ENCODE measurements around the gene ERCC6. TPM values are rescaled to one million over a fixed set of nuclear protein-coding genes. Genes with fewer than 3 reads are reported as not detected.

The ERCC6 gene
- total RNA-seq, 4 donors from 2014 or later, result 7.9 to 25.1 (median 16.3) TPM

GRCh38 chr10:49568235-49568634, 29.3 kb upstream of the ERCC6 start:
- H3K27ac ChIP-seq, result peak overlapping the region in 1 of 2 donors; percentile 9
- no peak overlapping the region for H3K4me3 ChIP-seq
- TF ChIP-seq POLR2A (IDR thresholded peaks at IDR 0.05), result no peak
- no peak for TF ChIP-seq CTCF (IDR thresholded peaks at IDR 0.05)
- no peaks in the 10 kb centered on the region for H3K9me3 ChIP-seq
- no peaks in the 10 kb centered on the region for H3K4me1 ChIP-seq
- no peak for DNase-seq
- H3K36me3 ChIP-seq, result no peaks in the 10 kb centered on the region
- H3K27me3 ChIP-seq, result no peaks in the 10 kb centered on the region
- intact Hi-C loops (cut with DNase I; ENCODE audit: low total_unique reads), result no loop called here

- no peak for DNase-seq
- peak overlapping the region in 1 of 2 donors; percentile 9 for H3K27ac ChIP-seq
- no peaks in the 10 kb centered on the region for H3K36me3 ChIP-seq
Observed at GRCh38 chr10:49567810-49568209, 28.9 kb upstream of the ERCC6 start.

GRCh38 chr10:49564461-49565009, 25.6 kb upstream of the ERCC6 start:
- Histone ChIP-seq H3K36me3 (no peaks in the 10 kb centered on the region), H3K4me1 (no peaks in the 10 kb centered on the region), H3K4me3 (no peak overlapping the region), H3K27ac (no peak overlapping the region), H3K9me3 (no peaks in the 10 kb centered on the region), H3K27me3 (no peaks in the 10 kb centered on the region)
- intact Hi-C loops (cut with DNase I; ENCODE audit: low total_unique reads), result no loop called here
- TF ChIP-seq POLR2A (IDR thresholded peaks at IDR 0.05) (no peak), CTCF (IDR thresholded peaks at IDR 0.05) (no peak)
- DNase-seq, result no peak

More at GRCh38 chr10:49567810-49568209, 28.9 kb upstream of the ERCC6 start:
- intact Hi-C loops (cut with DNase I; ENCODE audit: low total_unique reads), result no loop called here
- H3K9me3 ChIP-seq, result no peaks in the 10 kb centered on the region
- H3K4me3 ChIP-seq, result no peak overlapping the region
- H3K4me1 ChIP-seq, result no peaks in the 10 kb centered on the region
- H3K27me3 ChIP-seq, result no peaks in the 10 kb centered on the region
- TF ChIP-seq POLR2A (IDR thresholded peaks at IDR 0.05) (no peak), CTCF (IDR thresholded peaks at IDR 0.05) (no peak)

GRCh38 chr10:49562893-49563292, 24.0 kb upstream of the ERCC6 start:
- H3K4me3 ChIP-seq, result no peak overlapping the region
- no peaks in the 10 kb centered on the region for H3K36me3 ChIP-seq
- H3K4me1 ChIP-seq, result no peaks in the 10 kb centered on the region
- intact Hi-C loops (cut with DNase I; ENCODE audit: low total_unique reads), result no loop called here
- H3K27me3 ChIP-seq, result no peaks in the 10 kb centered on the region
- no peaks in the 10 kb centered on the region for H3K9me3 ChIP-seq
- H3K27ac ChIP-seq, result no peak overlapping the region
- no peak for DNase-seq
- TF ChIP-seq POLR2A (IDR thresholded peaks at IDR 0.05), result no peak

- Histone ChIP-seq H3K27ac (no peak overlapping the region), H3K27me3 (no peaks in the 10 kb centered on the region), H3K4me3 (no peak overlapping the region), H3K9me3 (no peaks in the 10 kb centered on the region), H3K4me1 (no peaks in the 10 kb centered on the region), H3K36me3 (no peaks in the 10 kb centered on the region)
- TF ChIP-seq CTCF (IDR thresholded peaks at IDR 0.05) (no peak), POLR2A (IDR thresholded peaks at IDR 0.05) (no peak)
- intact Hi-C loops (cut with DNase I; ENCODE audit: low total_unique reads), result no loop called here
- no peak for DNase-seq
Observed at GRCh38 chr10:49560526-49560925, 21.6 kb upstream of the ERCC6 start.

GRCh38 chr10:49559476-49559875, 20.6 kb upstream of the ERCC6 start:
- no peaks in the 10 kb centered on the region for H3K4me1 ChIP-seq
- no peak overlapping the region for H3K4me3 ChIP-seq
- H3K27me3 ChIP-seq, result no peaks in the 10 kb centered on the region
- DNase-seq, result no peak
- intact Hi-C loops (cut with DNase I; ENCODE audit: low total_unique reads), result no loop called here
- H3K27ac ChIP-seq, result no peak overlapping the region
- no peaks in the 10 kb centered on the region for H3K9me3 ChIP-seq
- no peaks in the 10 kb centered on the region for H3K36me3 ChIP-seq
- TF ChIP-seq CTCF (IDR thresholded peaks at IDR 0.05) (no peak), POLR2A (IDR thresholded peaks at IDR 0.05) (no peak)
